Measurements from ENCODE around the gene SETMAR.

Gene SETMAR

DNA sequence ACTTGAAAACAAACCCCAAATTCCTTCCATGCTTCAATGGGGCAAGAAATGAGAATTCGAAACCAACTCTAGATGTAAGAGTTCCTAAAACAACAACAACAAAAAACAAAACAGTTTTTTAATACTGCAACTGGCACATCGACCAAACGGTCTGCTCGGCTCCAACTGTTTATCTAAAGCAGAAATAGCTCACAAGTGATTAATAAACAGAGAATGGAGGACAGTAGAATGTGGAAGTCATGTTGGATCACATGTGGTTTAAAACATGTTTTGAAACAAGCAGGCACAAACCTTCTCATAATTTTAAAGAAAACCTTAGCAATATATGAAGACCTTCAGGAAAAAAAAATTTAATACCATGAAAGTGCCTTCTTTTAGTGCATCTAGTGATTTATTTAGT, 55.1 kb downstream of the SETMAR start:
- no peaks in the 10 kb centered on the region for H3K9me3 ChIP-seq
- TF ChIP-seq CTCF (IDR thresholded peaks at IDR 0.05; ENCODE audit: low read depth, low read length) = no peak
- H3K4me1 ChIP-seq = peaks cover 8% of the 10 kb centered on the region
- no peaks in the 10 kb centered on the region for H3K27me3 ChIP-seq
- H3K36me3 ChIP-seq = no peaks in the 10 kb centered on the region
- H3K4me3 ChIP-seq (ENCODE audit: low read depth, low read length) = no peak overlapping the region
- DNase-seq = no peak

DNA sequence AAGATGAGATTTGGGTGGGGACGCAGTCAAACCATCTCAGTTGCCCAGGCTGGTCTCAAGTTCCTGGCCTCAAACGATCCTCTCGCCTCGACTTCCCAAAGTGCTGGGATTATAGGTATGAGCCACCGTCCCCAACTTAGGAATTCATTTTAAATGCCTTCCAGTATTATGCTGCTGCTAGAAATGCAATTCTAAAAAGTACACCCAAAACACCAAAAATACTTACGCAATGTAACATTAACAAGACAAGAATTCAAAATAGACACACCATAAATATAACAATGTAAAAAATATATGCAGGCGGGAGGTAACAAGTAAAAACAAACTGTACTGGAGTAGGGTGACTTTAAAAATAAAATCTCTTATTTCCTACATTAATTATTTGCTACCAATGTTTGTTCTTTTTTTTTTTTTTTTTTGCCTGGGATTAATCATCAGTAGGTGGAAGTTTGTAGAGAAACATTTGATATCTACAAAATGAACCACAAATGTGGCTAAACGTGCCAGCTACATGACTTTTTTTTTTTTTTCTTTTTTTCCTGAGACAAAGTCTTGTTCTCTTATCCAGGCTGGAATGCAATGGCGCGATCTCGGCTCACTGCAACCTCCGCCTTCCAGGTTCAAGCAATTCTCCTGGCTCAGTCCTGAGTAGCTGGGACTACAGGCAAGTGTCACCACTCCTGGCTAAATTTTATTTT, 56.8 kb downstream of the SETMAR start:
- no peak for DNase-seq
- H3K36me3 ChIP-seq = no peaks in the 10 kb centered on the region
- H3K4me1 ChIP-seq = peaks cover 8% of the 10 kb centered on the region
- H3K9me3 ChIP-seq = no peaks in the 10 kb centered on the region
- no peaks in the 10 kb centered on the region for H3K27me3 ChIP-seq
- no peak for TF ChIP-seq CTCF (IDR thresholded peaks at IDR 0.05; ENCODE audit: low read depth, low read length)
- no peak overlapping the region for H3K4me3 ChIP-seq (ENCODE audit: low read depth, low read length)

DNA sequence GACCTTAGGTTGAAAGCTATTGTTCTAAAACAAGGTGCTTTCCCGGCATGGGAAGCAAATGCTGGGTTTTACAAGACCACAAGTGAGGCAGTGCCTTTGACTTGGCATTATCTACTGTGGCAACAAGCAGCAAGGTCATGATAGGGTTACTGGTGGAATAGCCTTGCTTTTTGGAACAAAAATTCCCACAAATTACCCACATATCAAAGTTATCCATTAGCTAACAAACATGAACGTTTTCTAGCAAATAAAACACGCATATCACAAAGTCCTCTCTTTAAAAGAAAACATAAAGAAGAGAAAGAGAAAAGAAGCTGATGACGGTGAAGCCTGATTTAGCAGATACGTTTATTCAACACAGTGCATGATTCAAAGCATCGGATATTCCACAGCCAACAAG, 57.6 kb downstream of the SETMAR start:
- Histone ChIP-seq H3K27me3 (no peaks in the 10 kb centered on the region), H3K4me1 (peaks cover 2% of the 10 kb centered on the region), H3K36me3 (no peaks in the 10 kb centered on the region), H3K9me3 (no peaks in the 10 kb centered on the region), H3K4me3 (ENCODE audit: low read depth, low read length) (no peak overlapping the region)
- no peak for TF ChIP-seq CTCF (IDR thresholded peaks at IDR 0.05; ENCODE audit: low read depth, low read length)
- no peak for DNase-seq

GRCh38 chr3:4362523-4362922, 59.4 kb downstream of the SETMAR start:
- no peak for DNase-seq
- no peaks in the 10 kb centered on the region for H3K36me3 ChIP-seq

More at GRCh38 chr3:4362523-4362922, 59.4 kb downstream of the SETMAR start:
- TF ChIP-seq CTCF (IDR thresholded peaks at IDR 0.05; ENCODE audit: low read depth, low read length) = no peak
- Histone ChIP-seq H3K27me3 (no peaks in the 10 kb centered on the region), H3K4me1 (no peaks in the 10 kb centered on the region), H3K9me3 (no peaks in the 10 kb centered on the region), H3K4me3 (ENCODE audit: low read depth, low read length) (no peak overlapping the region)
